Pancreas (tissue), 10 donors: Measurements from ENCODE around the gene CARS2. TPM values are rescaled to one million over a fixed set of nuclear protein-coding genes. Genes with fewer than 3 reads are reported as not detected.

Experiments
- ATAC-seq, 4 donors: fragments of 200-7000 bp; cut with Tn5 transposase; one replicate each; pipeline versions ENCODE4 v1.8.0 to v1.9.1; 2020; ENCODE audit warnings: mild to moderate bottlenecking in 4 of 4, moderate library complexity in 4 of 4
- DNase-seq, 6 donors: peaks; one replicate each; pipeline ENCODE4 v3.0.0-alpha.2; 2020
- FAIRE-seq: peaks from 2 replicates; lab custom pipeline; 2012; peaks lifted over from hg19 to GRCh38; lab: Jason Lieb, UNC
- H3K27ac ChIP-seq, 4 donors: fragments of 200-600 bp; sonication (generic); 1 replicate in 3 of 4; 2 replicates in 1 of 4; pipeline versions ENCODE4 v1.5.0 to v1.8.0; 2020
- H3K27me3 ChIP-seq, 4 donors: fragments of 200-600 bp; one replicate each; pipeline ENCODE4 v1.8.0; 2021
- H3K36me3 ChIP-seq, 3 donors: fragments of 200-600 bp; sonication (generic) in 1 of 3; one replicate each; pipeline versions ENCODE4 v1.5.0 to v1.8.0; 2020 to 2021
- H3K4me1 ChIP-seq, 3 donors: fragments of 200-600 bp; one replicate each; pipeline ENCODE4 v1.8.0; 2021
- H3K4me3 ChIP-seq, 4 donors: fragments of 200-600 bp; sonication (generic) in 2 of 4; one replicate each; pipeline versions ENCODE4 v1.5.0 to v1.8.0; 2020 to 2021
- H3K9me3 ChIP-seq, 4 donors: fragments of 200-600 bp; one replicate each; pipeline ENCODE4 v1.8.0; 2021
- CTCF ChIP-seq, 4 donors: fragments of 200-600 bp; sonication (generic) in 3 of 4; IDR thresholded peaks; one replicate each; pipeline versions ENCODE4 v1.5.0 to v1.8.0; 2021; ENCODE audit warnings: antibody characterized with exemption in 4 of 4
- WGBS, 2 donors: extraction: QIAGEN DNeasy Blood & Tissue Kit; methylation state at CpG; one replicate each; pipeline ENCODE4 v1.1.7; 2013; 5-methylcytosine and 5-hydroxymethylcytosine counted together
- intact Hi-C, 3 donors: fragments of 100-400 bp; cut with DNase I; formaldehyde crosslinking; loops; one replicate each; pipeline versions ENCODE4 v1.11.1 to v1.14.2; 2022
- polyA plus RNA-seq, 2 donors: library from polyadenylated mRNA; stranded (reverse); fragments of 200-250 nt; gene quantifications; one replicate each; pipeline ENCODE4 v1.2.3, GENCODE V29; 2013
- total RNA-seq, 6 donors: library from RNA; stranded (reverse); fragmentation: NEBNext Ultra II Directional in 4 of 6; extraction: Animal tissue kit (Norgen Biotek cat#: 25700) in 4 of 6; gene quantifications; one replicate each; pipeline versions ENCODE4 v1.2.1 to v1.2.4, GENCODE V29; 2021 to 2023
- donor health status: healthy with polysubstance abuse.
- donor health status: DM: no; HTN: no; CAD: no; lungs with moderate emphysema.
- donor health status: DM: no; HTN: no; CAD: no.
- donor health status: control.
- donor health status: control.
- donor health status: Bipolar disorder and iron deficiency.
- donor health status: DM: yes; HTN: yes; CAD: no.
- donor health status: DM: no; HTN: no; CAD: no.
- donor health status: DM: no; HTN: no; CAD: no.
- donor health status: DM: yes; HTN: yes; CAD: no.

CARS2 gene
- total and polyA plus RNA-seq, 8 donors: 18.2 to 98.7 (median 23.7) TPM

- Histone ChIP-seq H3K36me3 (peaks cover 0 to 10% (median 0%) of the 10 kb centered on the region in 3 donors), H3K4me3 (no peak overlapping the region), H3K27me3 (no peaks in the 10 kb centered on the region), H3K4me1 (peaks cover 0 to 1% (median 0%) of the 10 kb centered on the region in 3 donors), H3K27ac (no peak overlapping the region), H3K9me3 (no peaks in the 10 kb centered on the region)
- no peak for TF ChIP-seq CTCF (IDR thresholded peaks at IDR 0.05)
- 77 to 81% methylated on average over 16 of the region's 16 CpGs for WGBS, 2 donors
- intact Hi-C loops: no loop called here
- FAIRE-seq (no peak), ATAC-seq (no peak), DNase-seq (no peak)
Measured at GRCh38 chr13:110648146-110648819, 57.6 kb downstream of the CARS2 start.

GRCh38 chr13:110647365-110647737, 58.6 kb downstream of the CARS2 start:
- ATAC-seq (no peak), DNase-seq (no peak), FAIRE-seq (no peak)
- intact Hi-C loops: no loop called here
- no peak for TF ChIP-seq CTCF (IDR thresholded peaks at IDR 0.05)
- Histone ChIP-seq H3K4me1 (peaks cover 0 to 4% (median 0%) of the 10 kb centered on the region in 3 donors), H3K27ac (no peak overlapping the region), H3K36me3 (peaks cover 0 to 10% (median 0%) of the 10 kb centered on the region in 3 donors), H3K27me3 (no peaks in the 10 kb centered on the region), H3K4me3 (no peak overlapping the region), H3K9me3 (no peaks in the 10 kb centered on the region)
- WGBS, 2 donors: 83 to 84% methylated on average over 10 of the region's 10 CpGs

GRCh38 chr13:110646442-110647364, 59.2 kb downstream of the CARS2 start:
- WGBS, 2 donors: 91% methylated on average over 29 of the region's 29 CpGs
- Histone ChIP-seq H3K4me3 (no peak overlapping the region), H3K27me3 (no peaks in the 10 kb centered on the region), H3K27ac (no peak overlapping the region), H3K9me3 (no peaks in the 10 kb centered on the region), H3K36me3 (peaks cover 0 to 13% (median 0%) of the 10 kb centered on the region in 3 donors), H3K4me1 (peaks cover 0 to 4% (median 0%) of the 10 kb centered on the region in 3 donors)
- TF ChIP-seq CTCF (IDR thresholded peaks at IDR 0.05): no peak
- intact Hi-C loops: no loop called here
- no peak for FAIRE-seq
- no peak for DNase-seq
- ATAC-seq: no peak

- Histone ChIP-seq H3K27me3 (no peaks in the 10 kb centered on the region), H3K27ac (no peak overlapping the region), H3K4me3 (no peak overlapping the region), H3K4me1 (peaks cover 0 to 4% (median 0%) of the 10 kb centered on the region in 3 donors), H3K9me3 (no peaks in the 10 kb centered on the region), H3K36me3 (peaks cover 0 to 21% (median 3%) of the 10 kb centered on the region in 3 donors)
- no peak for FAIRE-seq
- TF ChIP-seq CTCF (IDR thresholded peaks at IDR 0.05): no peak
- intact Hi-C loops: no loop called here
- WGBS, 2 donors: 82 to 90% methylated on average over 15 of the region's 15 CpGs
- no peak for ATAC-seq
- no peak for DNase-seq
Measured at GRCh38 chr13:110645750-110646149, 60.2 kb downstream of the CARS2 start.
